GM19324 (cell line): ENCODE results near the gene STATH.
"Not testable (repeated sequence)": the region's sequence is repeated elsewhere in the genome, so short reads cannot be mapped to it uniquely, and the experiment has no call there.

Experiments used
- ATAC-seq: cut with Tn5 transposase; IDR thresholded peaks from one replicate; pipeline ENCODE4 v1.9.1; 2021; ENCODE audit warnings: mild to moderate bottlenecking, moderate library complexity; ENCODE audit not compliant: unreplicated experiment, low FRiP score

Gene STATH, protein sequence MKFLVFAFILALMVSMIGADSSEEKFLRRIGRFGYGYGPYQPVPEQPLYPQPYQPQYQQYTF

GRCh38 chr4:69995526-69996016, at the start of gene STATH:
Gene STATH (plus strand): TSS chr4:69995966. CDS start chr4:69998438, 2,472 bp downstream.
- ATAC-seq = no peak

DNA sequence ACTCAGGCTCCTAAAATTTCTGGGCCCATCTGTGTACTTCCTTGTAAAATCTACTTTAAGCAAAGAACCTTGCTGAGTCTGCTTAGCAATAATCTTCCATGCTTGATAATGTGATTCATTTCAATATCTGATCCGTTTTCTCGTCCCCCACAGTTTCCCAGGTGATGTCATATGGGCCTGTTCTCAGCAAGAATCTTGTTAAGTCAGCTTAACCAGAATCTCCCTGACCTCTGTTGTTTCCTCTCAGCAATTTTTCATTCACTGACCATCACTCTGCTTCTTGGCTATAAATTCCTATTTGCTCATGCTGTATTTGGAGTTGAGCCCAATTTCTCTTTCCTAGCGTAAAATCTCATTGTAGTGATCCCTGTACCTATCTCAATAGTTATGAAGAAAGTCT, 44.2 kb upstream of the STATH start:
- ATAC-seq = no peak

GRCh38 chr4:69957209-69957608, 38.6 kb upstream of the STATH start:
- ATAC-seq = no peak

- no peak for ATAC-seq
Measured at GRCh38 chr4:69965628-69966027, 30.1 kb upstream of the STATH start, which contains the start of gene CSN2. Gene CSN2 (minus strand): TSS chr4:69965728. CDS start chr4:69960995, 4,733 bp downstream.

DNA sequence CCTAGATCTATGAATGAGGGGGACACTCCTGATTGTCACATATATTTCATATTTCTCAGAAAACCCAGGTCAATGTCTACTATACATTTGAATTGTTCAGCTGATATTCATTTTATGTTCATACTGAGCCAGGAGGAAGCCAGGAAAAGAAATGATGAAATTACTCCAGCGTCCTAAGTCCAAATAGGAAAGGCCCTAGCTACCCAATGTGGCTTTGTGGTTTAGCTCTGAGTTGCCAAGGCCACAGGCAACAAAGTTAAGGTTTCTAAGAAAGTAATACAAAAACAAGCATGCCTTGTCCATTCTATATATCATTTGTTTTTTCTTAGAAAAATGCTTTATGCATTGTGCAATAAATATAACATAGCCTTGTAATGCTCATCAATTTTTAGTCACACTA, 25.7 kb upstream of the STATH start:
- ATAC-seq = no peak

DNA sequence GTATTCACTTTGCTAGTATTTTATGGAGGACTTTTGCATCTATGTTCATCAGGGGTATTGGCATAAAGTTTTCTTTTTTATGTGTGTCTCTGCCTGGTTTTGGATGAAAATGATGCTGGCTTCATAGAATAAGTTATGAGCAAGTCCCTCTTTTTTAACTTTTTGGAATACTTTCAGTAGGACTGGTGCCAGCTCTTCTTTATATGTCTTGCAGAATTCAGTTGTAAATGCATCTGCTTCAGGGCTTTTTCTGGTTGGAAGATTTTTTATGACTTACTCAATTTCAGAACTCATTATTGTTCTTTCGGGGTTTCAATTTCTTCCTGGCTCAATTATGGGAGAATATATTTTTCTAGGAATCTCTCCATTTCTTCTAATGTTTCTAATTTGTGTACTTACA, 21.1 kb upstream of the STATH start:
- no peak for ATAC-seq

DNA sequence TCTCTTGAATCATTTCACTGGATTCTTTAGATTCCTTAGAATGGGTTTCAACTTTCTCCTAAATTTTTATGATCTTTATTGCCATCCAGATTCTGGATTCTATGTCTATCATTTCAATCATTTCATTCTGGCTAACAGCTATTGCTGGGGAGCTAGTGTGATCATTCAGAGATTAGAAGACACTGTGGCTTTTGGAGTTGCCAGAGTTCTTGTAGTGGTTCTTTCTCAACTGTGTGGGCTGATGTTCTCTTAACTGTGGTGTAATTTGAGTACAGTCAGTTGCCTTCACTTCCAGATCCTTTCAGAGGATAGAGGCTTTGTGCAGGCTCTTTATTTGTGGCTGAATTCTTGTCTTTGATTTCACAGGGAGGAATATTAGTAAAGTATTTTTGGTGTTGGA, 18.2 kb upstream of the STATH start:
- ATAC-seq = no peak

GRCh38 chr4:69984030-69984443, 11.7 kb upstream of the STATH start:
- peak; percentile 69 for ATAC-seq

DNA sequence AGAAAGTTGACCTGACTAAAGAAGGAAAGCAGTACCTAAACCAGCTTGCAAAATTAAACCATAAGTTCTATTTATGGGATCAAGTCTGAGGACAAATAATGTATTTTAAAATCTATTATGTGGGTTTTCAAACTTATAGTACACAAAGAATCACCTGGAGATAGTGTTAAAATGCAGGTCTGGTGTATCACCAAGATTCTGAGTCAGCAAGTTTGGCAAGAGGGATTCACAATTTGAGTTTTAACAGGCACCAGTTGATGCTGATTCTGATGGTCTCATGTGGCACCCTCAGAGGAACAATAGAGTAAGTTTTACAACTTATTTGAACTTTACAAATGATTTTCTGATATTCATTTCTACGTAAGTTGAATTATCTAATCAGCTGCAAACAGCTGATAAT, 9.1 kb upstream of the STATH start:
- ATAC-seq = no peak

DNA sequence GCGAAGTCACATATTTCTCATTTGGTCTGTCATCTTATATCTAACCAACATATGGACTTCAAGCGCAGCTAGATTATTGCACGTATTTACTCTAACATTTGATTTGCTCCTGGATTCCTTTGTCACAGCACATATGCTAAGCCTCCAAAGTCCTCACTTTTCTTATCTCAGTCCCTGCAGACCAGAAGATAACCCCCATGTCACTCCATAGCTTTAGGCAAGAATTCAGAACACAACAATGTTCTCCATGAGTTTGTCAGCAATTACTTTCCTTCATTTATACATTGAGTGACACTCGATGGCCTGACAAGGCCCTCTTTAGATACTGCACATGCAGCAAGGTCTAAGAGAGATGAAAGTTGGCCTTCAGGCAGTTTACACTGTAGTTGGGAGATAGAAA, 4.8 kb upstream of the STATH start:
- ATAC-seq = no peak

GRCh38 chr4:69994782-69995181, 984 bp upstream of the STATH start:
- no peak for ATAC-seq

GRCh38 chr4:69999420-69999819, 3.7 kb downstream of the STATH start:
- no peak for ATAC-seq

DNA sequence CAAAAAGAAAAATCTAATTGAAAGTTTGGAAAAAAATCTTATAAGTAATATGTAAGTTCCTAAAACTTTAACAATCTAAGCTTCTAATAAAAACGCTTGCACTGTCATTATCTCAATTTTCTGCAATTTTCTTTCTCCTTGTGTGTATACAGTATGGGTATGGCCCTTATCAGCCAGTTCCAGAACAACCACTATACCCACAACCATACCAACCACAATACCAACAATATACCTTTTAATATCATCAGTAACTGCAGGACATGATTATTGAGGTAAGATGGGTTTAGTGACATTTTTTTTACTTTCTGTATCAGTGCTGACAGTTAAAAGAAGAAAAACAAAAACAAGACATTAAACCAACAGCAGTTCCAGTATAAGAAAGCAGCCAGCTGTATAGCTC, 4.9 kb downstream of the STATH start:
- no peak for ATAC-seq

DNA sequence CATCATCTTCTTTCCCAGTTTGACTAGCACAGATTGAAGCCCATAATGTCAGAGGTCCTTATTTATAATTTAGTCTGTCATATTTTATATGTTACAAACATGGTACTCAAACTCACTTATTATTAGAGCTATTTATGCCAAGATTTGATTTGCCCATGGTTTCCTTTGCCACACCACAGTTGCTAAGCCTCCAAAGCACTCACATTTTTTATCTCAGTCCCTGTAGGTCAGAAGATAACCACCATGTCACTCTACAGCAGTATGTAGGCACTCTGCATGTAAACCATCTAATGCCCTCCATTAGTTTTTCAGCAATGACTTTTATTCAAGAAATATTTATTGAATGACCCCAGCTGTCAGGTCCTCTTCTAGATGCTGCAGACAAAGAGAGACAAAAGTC, 6.7 kb downstream of the STATH start:
- no peak for ATAC-seq

GRCh38 chr4:70008771-70009170, 13.0 kb downstream of the STATH start:
- ATAC-seq = no peak

DNA sequence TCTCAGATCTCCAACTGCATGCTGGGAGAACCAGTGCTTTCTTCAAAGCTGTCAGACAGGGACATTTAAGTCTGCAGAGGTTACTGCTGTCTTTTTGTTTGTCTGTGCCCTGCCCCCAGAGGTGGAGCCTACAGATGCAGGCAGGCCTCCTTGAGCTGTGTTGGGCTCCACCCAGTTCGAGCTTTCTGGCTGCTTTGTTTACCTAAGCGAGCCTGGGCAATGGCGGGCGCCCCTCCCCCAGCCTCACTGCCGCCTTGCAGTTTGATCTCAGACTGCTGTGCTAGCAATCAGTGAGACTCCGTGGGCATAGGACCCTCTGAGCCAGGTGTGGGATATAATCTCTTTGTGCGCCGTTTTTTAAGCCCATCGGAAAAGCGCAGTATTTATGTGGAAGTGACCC, 23.2 kb downstream of the STATH start:
- not testable (repeated sequence) for ATAC-seq

GRCh38 chr4:70023218-70023617, 27.5 kb downstream of the STATH start:
- no peak for ATAC-seq

DNA sequence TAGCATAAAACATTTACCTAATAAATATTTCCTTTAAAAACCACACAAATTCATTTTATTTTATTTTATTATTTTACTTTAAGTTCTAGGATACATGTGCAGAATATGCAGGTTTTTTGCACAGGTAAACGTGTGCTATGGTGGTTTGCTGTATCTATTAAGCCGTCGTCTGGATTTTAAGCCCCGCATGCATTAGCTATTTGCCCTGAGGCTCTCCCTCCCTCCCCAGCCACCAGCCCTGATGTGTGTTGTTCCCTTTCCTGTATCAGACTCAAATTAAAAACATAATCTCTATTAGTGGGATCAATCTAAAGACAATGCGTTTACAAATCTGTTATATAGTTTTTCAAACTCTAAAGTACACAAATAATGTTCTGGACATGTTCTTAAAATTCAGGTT, 31.2 kb downstream of the STATH start:
- no peak for ATAC-seq

- ATAC-seq = not testable (repeated sequence)
Measured at GRCh38 chr4:70028159-70028558, 32.4 kb downstream of the STATH start, which contains the start of gene HTN3. Gene HTN3 (plus strand): TSS chr4:70028459. CDS start chr4:70030741, 2,282 bp downstream.

- ATAC-seq = not testable (repeated sequence)
Measured at GRCh38 chr4:70037559-70037958, 41.8 kb downstream of the STATH start.

DNA sequence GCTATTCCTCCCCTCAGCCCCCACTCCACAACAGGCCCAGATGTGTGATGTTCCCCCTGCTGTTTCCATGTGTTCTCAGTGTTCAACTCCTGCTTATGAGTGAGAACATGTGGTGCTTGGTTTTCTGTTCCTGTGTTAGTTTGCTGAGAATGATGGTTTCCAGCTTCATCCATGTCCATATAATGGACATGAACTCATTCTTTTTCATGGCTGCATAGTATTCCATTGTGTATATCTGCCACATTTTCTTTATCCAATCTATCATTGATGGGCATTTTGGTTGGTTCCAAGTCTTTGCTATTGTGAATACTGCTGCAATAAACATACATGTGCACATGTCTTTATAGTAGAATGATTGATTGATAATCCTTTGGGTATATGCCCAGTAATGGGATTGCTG, 44.2 kb downstream of the STATH start:
- ATAC-seq = not testable (repeated sequence)

GRCh38 chr4:70041652-70042286, 46.0 kb downstream of the STATH start:
- no peak for ATAC-seq
